Liver (tissue), 9 donors: ENCODE measurements around the gene TRIM41. TPM values are rescaled to one million over a fixed set of nuclear protein-coding genes. Genes with fewer than 3 reads are reported as not detected.

Experiments used
- DNase-seq: peaks from one replicate; pipeline ENCODE4 v3.0.0-alpha.2; 2017; ENCODE audit warnings: low spot score
- H3K27ac ChIP-seq, 2 donors: one replicate each; pipeline ENCODE4 v1.7.0; 2013; ENCODE audit warnings: inconsistent platforms in 2 of 2, low read length in 2 of 2, control low read depth in 1 of 2, low read depth in 1 of 2, mild to moderate bottlenecking in 1 of 2
- H3K27me3 ChIP-seq, 4 donors: one replicate each; pipeline versions ENCODE4 v1.6.1 to v1.7.0; 2013; ENCODE audit warnings: low read length in 3 of 4, inconsistent platforms in 1 of 4, mild to moderate bottlenecking in 1 of 4, moderate library complexity in 1 of 4; ENCODE audit not compliant: control insufficient read depth in 4 of 4, insufficient read depth in 4 of 4
- H3K36me3 ChIP-seq, 4 donors: one replicate each; pipeline versions ENCODE4 v1.6.1 to v1.7.0; 2013; ENCODE audit warnings: low read length in 3 of 4, mild to moderate bottlenecking in 3 of 4, low read depth in 1 of 4, moderate library complexity in 1 of 4; ENCODE audit not compliant: control insufficient read depth in 4 of 4, insufficient read depth in 3 of 4
- H3K4me1 ChIP-seq, 4 donors: one replicate each; pipeline versions ENCODE4 v1.6.1 to v1.7.0; 2013; ENCODE audit warnings: low read length in 3 of 4, mild to moderate bottlenecking in 3 of 4, moderate library complexity in 1 of 4; ENCODE audit not compliant: control insufficient read depth in 4 of 4, insufficient read depth in 4 of 4
- H3K4me3 ChIP-seq, 3 donors: one replicate each; pipeline versions ENCODE4 v1.6.1 to v1.7.0; 2013; ENCODE audit warnings: low read length in 3 of 3, control low read depth in 1 of 3, low read depth in 1 of 3, mild to moderate bottlenecking in 1 of 3
- H3K9ac ChIP-seq, 2 donors: one replicate each; pipeline ENCODE4 v1.7.0; 2013; ENCODE audit warnings: low read length in 2 of 2, mild to moderate bottlenecking in 2 of 2, moderate library complexity in 2 of 2, control low read depth in 1 of 2, low read depth in 1 of 2
- H3K9me3 ChIP-seq, 4 donors: one replicate each; pipeline versions ENCODE4 v1.6.1 to v1.7.0; 2013; ENCODE audit warnings: low read length in 3 of 4; ENCODE audit not compliant: control insufficient read depth in 4 of 4
- ATF3 ChIP-seq: IDR thresholded peaks from 2 replicates; pipeline ENCODE4 v1.6.1; 2016; ENCODE audit warnings: antibody characterized with exemption
- EGR1 ChIP-seq, 2 donors: IDR thresholded peaks; 2 replicates each; pipeline ENCODE4 v1.6.1; 2016 to 2018; ENCODE audit warnings: antibody characterized with exemption in 2 of 2, low read depth in 2 of 2
- FOXA1 ChIP-seq: IDR thresholded peaks from 2 replicates; pipeline ENCODE4 v1.6.1; 2016; ENCODE audit warnings: antibody characterized with exemption
- GABPA ChIP-seq, 2 donors: IDR thresholded peaks in 1 of 2; conservative IDR thresholded peaks in 1 of 2; 2 replicates each; pipeline ENCODE4 v1.6.1; 2016; ENCODE audit warnings: antibody characterized with exemption in 2 of 2, mild to moderate bottlenecking in 1 of 2, moderate library complexity in 1 of 2
- HNF4A ChIP-seq, 2 donors: conservative IDR thresholded peaks; 2 replicates each; pipeline ENCODE4 v1.6.1; 2016; ENCODE audit warnings: antibody characterized with exemption in 2 of 2, mild to moderate bottlenecking in 2 of 2
- HNF4G ChIP-seq: IDR thresholded peaks from 2 replicates; pipeline ENCODE4 v1.6.1; 2016; ENCODE audit warnings: antibody characterized with exemption
- JUND ChIP-seq, 2 donors: IDR thresholded peaks; 2 replicates each; pipeline ENCODE4 v1.6.1; 2016; ENCODE audit warnings: antibody characterized with exemption in 2 of 2
- NR2F2 ChIP-seq: IDR thresholded peaks from 2 replicates; pipeline ENCODE4 v1.6.1; 2016; ENCODE audit warnings: antibody characterized with exemption
- RAD21 ChIP-seq, 2 donors: IDR thresholded peaks; 2 replicates each; pipeline ENCODE4 v1.6.1; 2016; ENCODE audit warnings: antibody characterized with exemption in 2 of 2, mild to moderate bottlenecking in 2 of 2
- RXRA ChIP-seq, 2 donors: IDR thresholded peaks; 2 replicates each; pipeline ENCODE4 v1.6.1; 2017 to 2018; ENCODE audit warnings: antibody characterized with exemption in 2 of 2, mild to moderate bottlenecking in 1 of 2
- SP1 ChIP-seq: IDR thresholded peaks from 2 replicates; pipeline ENCODE4 v1.6.1; 2018; ENCODE audit warnings: antibody characterized with exemption, mild to moderate bottlenecking
- TAF1 ChIP-seq: conservative IDR thresholded peaks from 2 replicates; pipeline ENCODE4 v1.6.1; 2016; ENCODE audit warnings: antibody characterized with exemption, mild to moderate bottlenecking
- YY1 ChIP-seq: IDR thresholded peaks from 2 replicates; pipeline ENCODE4 v1.6.1; 2016; ENCODE audit warnings: antibody characterized with exemption, mild to moderate bottlenecking
- ZBTB33 ChIP-seq: IDR thresholded peaks from 2 replicates; pipeline ENCODE4 v1.6.1; 2016; ENCODE audit warnings: antibody characterized with exemption
- WGBS: extraction: QIAGEN DNeasy Blood & Tissue Kit; methylation state at CpG from one replicate; pipeline ENCODE4 v1.1.7; 2013; 5-methylcytosine and 5-hydroxymethylcytosine counted together
- polyA plus RNA-seq, 2 donors: library from polyadenylated mRNA; stranded (reverse) in 1 of 2; unstranded in 1 of 2; fragments of 200-250 nt in 1 of 2; fragments of >200 nt in 1 of 2; fragmentation: Nextera tagmentation in 1 of 2; extraction: Ambion mirVana in 1 of 2; gene quantifications; one replicate each; pipeline versions ENCODE4 v1.2.1 to v1.2.3, GENCODE V29; 2013 to 2015
- total RNA-seq, 2 donors: library from RNA; depleted of rRNA; stranded (reverse); fragments of >200 nt; gene quantifications; one replicate each; pipeline ENCODE4 v1.2.3, GENCODE V29; 2014
- TF ChIP-seq, protein P1 (sequence below): IDR thresholded peaks from 2 replicates; pipeline ENCODE4 v1.6.1; 2016; ENCODE audit warnings: antibody characterized with exemption
- TF ChIP-seq, protein P2 (sequence below): IDR thresholded peaks from 2 replicates; pipeline ENCODE4 v1.6.1; 2016; ENCODE audit warnings: antibody characterized with exemption, mild to moderate bottlenecking
- TF ChIP-seq, protein P3 (sequence below): fragments of 150-350 bp; IDR thresholded peaks from 2 replicates; pipeline ENCODE4 v1.5.1; 2017; ENCODE audit warnings: improper control_type of control experiment, low read depth, low read length; ENCODE audit not compliant: missing input control
- donor health status: healthy.
- donor health status: healthy.
- donor health status: healthy.
- donor health status: healthy.
- donor health status: healthy.

Gene TRIM41
- total and polyA plus RNA-seq, 4 donors = 2.8 to 14.1 (median 11.0) TPM

DNA sequence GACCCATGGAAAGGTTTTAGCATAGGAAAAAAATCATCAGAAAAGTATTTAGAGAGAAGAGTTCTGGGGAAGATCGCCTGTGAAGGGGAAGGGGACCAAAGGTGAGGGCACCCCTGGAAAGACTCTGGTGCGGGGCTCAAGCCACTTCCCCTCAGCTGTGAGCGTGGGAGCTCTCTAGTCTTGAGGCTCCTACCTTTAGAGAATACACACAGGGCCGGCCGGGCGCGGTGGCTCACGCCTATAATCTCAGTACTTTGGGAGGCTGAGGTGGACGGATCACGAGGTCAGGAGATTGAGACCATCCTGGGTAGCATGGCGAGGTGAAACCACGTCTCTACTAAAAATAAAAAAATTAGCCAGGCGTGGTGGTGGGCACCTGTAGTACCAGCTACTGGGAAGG lies 6.9 kb downstream of the TRIM41 start:
- no peak for DNase-seq
- Histone ChIP-seq H3K4me3 (no peak overlapping the region), H3K4me1 (peaks cover 0 to 1% (median under 1%) of the 10 kb centered on the region in 4 donors), H3K9ac (no peak overlapping the region), H3K27ac (no peak overlapping the region), H3K36me3 (peaks cover 11 to 39% (median 22%) of the 10 kb centered on the region in 4 donors), H3K27me3 (no peaks in the 10 kb centered on the region), H3K9me3 (no peaks in the 10 kb centered on the region)
- TF ChIP-seq GABPA (IDR thresholded peaks at IDR 0.05 in 1 of 2, conservative IDR thresholded peaks at IDR 0.05 in 1 of 2) (no peak), FOXA1 (no peak), HNF4G (no peak), JUND (IDR thresholded peaks at IDR 0.05) (no peak), ZBTB33 (no peak), NR2F2 (no peak), HNF4A (conservative IDR thresholded peaks at IDR 0.05) (no peak), RAD21 (IDR thresholded peaks at IDR 0.05) (no peak), EGR1 (IDR thresholded peaks at IDR 0.05; ENCODE audit: low read depth in 2 of 2) (no peak), YY1 (no peak)
- TF ChIP-seq, protein P1, sequence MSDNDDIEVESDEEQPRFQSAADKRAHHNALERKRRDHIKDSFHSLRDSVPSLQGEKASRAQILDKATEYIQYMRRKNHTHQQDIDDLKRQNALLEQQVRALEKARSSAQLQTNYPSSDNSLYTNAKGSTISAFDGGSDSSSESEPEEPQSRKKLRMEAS = no peak
- TF ChIP-seq, protein P2, sequence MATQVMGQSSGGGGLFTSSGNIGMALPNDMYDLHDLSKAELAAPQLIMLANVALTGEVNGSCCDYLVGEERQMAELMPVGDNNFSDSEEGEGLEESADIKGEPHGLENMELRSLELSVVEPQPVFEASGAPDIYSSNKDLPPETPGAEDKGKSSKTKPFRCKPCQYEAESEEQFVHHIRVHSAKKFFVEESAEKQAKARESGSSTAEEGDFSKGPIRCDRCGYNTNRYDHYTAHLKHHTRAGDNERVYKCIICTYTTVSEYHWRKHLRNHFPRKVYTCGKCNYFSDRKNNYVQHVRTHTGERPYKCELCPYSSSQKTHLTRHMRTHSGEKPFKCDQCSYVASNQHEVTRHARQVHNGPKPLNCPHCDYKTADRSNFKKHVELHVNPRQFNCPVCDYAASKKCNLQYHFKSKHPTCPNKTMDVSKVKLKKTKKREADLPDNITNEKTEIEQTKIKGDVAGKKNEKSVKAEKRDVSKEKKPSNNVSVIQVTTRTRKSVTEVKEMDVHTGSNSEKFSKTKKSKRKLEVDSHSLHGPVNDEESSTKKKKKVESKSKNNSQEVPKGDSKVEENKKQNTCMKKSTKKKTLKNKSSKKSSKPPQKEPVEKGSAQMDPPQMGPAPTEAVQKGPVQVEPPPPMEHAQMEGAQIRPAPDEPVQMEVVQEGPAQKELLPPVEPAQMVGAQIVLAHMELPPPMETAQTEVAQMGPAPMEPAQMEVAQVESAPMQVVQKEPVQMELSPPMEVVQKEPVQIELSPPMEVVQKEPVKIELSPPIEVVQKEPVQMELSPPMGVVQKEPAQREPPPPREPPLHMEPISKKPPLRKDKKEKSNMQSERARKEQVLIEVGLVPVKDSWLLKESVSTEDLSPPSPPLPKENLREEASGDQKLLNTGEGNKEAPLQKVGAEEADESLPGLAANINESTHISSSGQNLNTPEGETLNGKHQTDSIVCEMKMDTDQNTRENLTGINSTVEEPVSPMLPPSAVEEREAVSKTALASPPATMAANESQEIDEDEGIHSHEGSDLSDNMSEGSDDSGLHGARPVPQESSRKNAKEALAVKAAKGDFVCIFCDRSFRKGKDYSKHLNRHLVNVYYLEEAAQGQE = no peak
- TF ChIP-seq, protein P3, sequence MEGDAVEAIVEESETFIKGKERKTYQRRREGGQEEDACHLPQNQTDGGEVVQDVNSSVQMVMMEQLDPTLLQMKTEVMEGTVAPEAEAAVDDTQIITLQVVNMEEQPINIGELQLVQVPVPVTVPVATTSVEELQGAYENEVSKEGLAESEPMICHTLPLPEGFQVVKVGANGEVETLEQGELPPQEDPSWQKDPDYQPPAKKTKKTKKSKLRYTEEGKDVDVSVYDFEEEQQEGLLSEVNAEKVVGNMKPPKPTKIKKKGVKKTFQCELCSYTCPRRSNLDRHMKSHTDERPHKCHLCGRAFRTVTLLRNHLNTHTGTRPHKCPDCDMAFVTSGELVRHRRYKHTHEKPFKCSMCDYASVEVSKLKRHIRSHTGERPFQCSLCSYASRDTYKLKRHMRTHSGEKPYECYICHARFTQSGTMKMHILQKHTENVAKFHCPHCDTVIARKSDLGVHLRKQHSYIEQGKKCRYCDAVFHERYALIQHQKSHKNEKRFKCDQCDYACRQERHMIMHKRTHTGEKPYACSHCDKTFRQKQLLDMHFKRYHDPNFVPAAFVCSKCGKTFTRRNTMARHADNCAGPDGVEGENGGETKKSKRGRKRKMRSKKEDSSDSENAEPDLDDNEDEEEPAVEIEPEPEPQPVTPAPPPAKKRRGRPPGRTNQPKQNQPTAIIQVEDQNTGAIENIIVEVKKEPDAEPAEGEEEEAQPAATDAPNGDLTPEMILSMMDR = no peak
- WGBS = 96% methylated on average over 13 of the region's 13 CpGs

DNA sequence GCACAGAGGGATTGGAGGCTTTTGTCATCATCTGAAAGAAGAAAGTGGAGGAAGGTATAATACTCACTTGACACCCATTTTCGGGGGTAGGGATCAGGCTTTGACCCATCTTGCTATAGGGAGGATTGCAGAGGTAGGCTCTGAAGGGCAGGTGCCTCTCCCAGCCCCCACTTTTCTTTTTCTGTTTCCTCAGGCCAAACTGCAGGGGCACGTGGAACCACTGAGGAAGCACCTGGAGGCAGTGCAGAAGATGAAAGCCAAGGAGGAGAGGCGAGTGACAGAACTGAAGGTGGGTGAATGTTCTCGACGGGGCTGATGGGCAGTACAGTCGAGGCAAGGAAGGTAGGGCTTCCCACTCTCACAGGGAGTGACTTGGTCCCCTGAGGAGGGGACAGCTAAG lies 7.5 kb downstream of the TRIM41 start:
- 94% methylated on average over 6 of the region's 6 CpGs for WGBS
- Histone ChIP-seq H3K27me3 (no peaks in the 10 kb centered on the region), H3K36me3 (peaks cover 15 to 44% (median 24%) of the 10 kb centered on the region in 4 donors), H3K4me1 (peaks cover 0 to 1% (median 0%) of the 10 kb centered on the region in 4 donors), H3K27ac (no peak overlapping the region), H3K9ac (no peak overlapping the region), H3K9me3 (no peaks in the 10 kb centered on the region), H3K4me3 (no peak overlapping the region)
- no peak for DNase-seq
- TF ChIP-seq TAF1 = no peak
- TF ChIP-seq EGR1 (IDR thresholded peaks at IDR 0.05; ENCODE audit: low read depth in 2 of 2) = no peak
- TF ChIP-seq SP1 = no peak
- TF ChIP-seq, protein P1 = no peak
- TF ChIP-seq FOXA1 = no peak
- no peak for TF ChIP-seq JUND (IDR thresholded peaks at IDR 0.05)
- no peak for TF ChIP-seq YY1
- no peak for TF ChIP-seq ATF3
- no peak for TF ChIP-seq GABPA (IDR thresholded peaks at IDR 0.05 in 1 of 2, conservative IDR thresholded peaks at IDR 0.05 in 1 of 2)
- no peak for TF ChIP-seq RAD21 (IDR thresholded peaks at IDR 0.05)
- TF ChIP-seq, protein P3 = no peak
- TF ChIP-seq NR2F2 = no peak
- TF ChIP-seq HNF4A (conservative IDR thresholded peaks at IDR 0.05) = no peak
- TF ChIP-seq RXRA (IDR thresholded peaks at IDR 0.05) = no peak
- TF ChIP-seq, protein P2 = no peak
